Nephron progenitor cell (in vitro differentiated cells): ENCODE data around the gene PTGIR.

Experiments used
- DNase-seq: peaks from one replicate; pipeline ENCODE4 v3.0.0; 2021
- H3K27ac Mint-ChIP-seq: 2 replicates; pipeline ENCODE4 v1.8.0; 2021; ENCODE audit warnings: mild to moderate bottlenecking, moderate library complexity, mixed read lengths
- H3K27me3 Mint-ChIP-seq: 2 replicates; pipeline ENCODE4 v1.8.0; 2021; ENCODE audit warnings: mild to moderate bottlenecking, low read depth, mixed read lengths; ENCODE audit not compliant: poor library complexity
- H3K36me3 Mint-ChIP-seq: 2 replicates; pipeline ENCODE4 v1.8.0; 2021; ENCODE audit warnings: low read depth, mixed read lengths
- H3K4me1 Mint-ChIP-seq: 2 replicates; pipeline ENCODE4 v1.8.0; 2021; ENCODE audit warnings: mixed read lengths
- H3K4me3 Mint-ChIP-seq: 2 replicates; pipeline ENCODE4 v1.8.0; 2021; ENCODE audit warnings: mild to moderate bottlenecking, moderate library complexity, mixed read lengths
- H3K9me3 Mint-ChIP-seq: 2 replicates; pipeline ENCODE4 v1.8.0; 2021; ENCODE audit warnings: mild to moderate bottlenecking, moderate library complexity, mixed read lengths
- CTCF ChIP-seq: fragments of 200-600 bp; sonication (generic); IDR thresholded peaks from 2 replicates; pipeline ENCODE4 v1.5.0; 2021; ENCODE audit warnings: antibody characterized with exemption

The PTGIR gene

GRCh38 chr19:46599716-46600373 is 25.0 kb downstream of the PTGIR start:
- Mint-ChIP-seq H3K27ac (peak overlapping the region; percentile 100), H3K9me3 (peaks cover 48% of the 10 kb centered on the region), H3K27me3 (peaks cover 8% of the 10 kb centered on the region), H3K36me3 (peaks cover 13% of the 10 kb centered on the region), H3K4me3 (peak overlapping the region; percentile 93), H3K4me1 (peaks cover 30% of the 10 kb centered on the region)
- no peak for DNase-seq
- TF ChIP-seq CTCF: no peak

- H3K36me3 Mint-ChIP-seq: peaks cover 13% of the 10 kb centered on the region
- peaks cover 19% of the 10 kb centered on the region for H3K4me1 Mint-ChIP-seq
- no peak overlapping the region for H3K4me3 Mint-ChIP-seq
- H3K27me3 Mint-ChIP-seq: peaks cover 14% of the 10 kb centered on the region
- no peak overlapping the region for H3K27ac Mint-ChIP-seq
- H3K9me3 Mint-ChIP-seq: peaks cover 48% of the 10 kb centered on the region
- TF ChIP-seq CTCF: no peak
- no peak for DNase-seq
These were observed 26.4 kb downstream of the PTGIR start for GRCh38 chr19:46598372-46598917.

GRCh38 chr19:46596008-46596407 is 28.9 kb downstream of the PTGIR start:
- H3K27ac Mint-ChIP-seq: no peak overlapping the region
- H3K9me3 Mint-ChIP-seq: peaks cover 52% of the 10 kb centered on the region
- no peak overlapping the region for H3K4me3 Mint-ChIP-seq
- peaks cover 16% of the 10 kb centered on the region for H3K27me3 Mint-ChIP-seq
- peaks cover 5% of the 10 kb centered on the region for H3K4me1 Mint-ChIP-seq
- H3K36me3 Mint-ChIP-seq: peaks cover 13% of the 10 kb centered on the region
- no peak for TF ChIP-seq CTCF
- DNase-seq: no peak

GRCh38 chr19:46591870-46592269 is 33.0 kb downstream of the PTGIR start:
- peaks cover 25% of the 10 kb centered on the region for H3K27me3 Mint-ChIP-seq
- no peak overlapping the region for H3K27ac Mint-ChIP-seq
- H3K36me3 Mint-ChIP-seq: no peaks in the 10 kb centered on the region
- TF ChIP-seq CTCF: no peak
- H3K9me3 Mint-ChIP-seq: peaks cover 17% of the 10 kb centered on the region
- DNase-seq: no peak
- H3K4me3 Mint-ChIP-seq: no peak overlapping the region
- peaks cover 5% of the 10 kb centered on the region for H3K4me1 Mint-ChIP-seq

GRCh38 chr19:46591254-46591653 is 33.6 kb downstream of the PTGIR start:
- Mint-ChIP-seq H3K4me1 (peaks cover 5% of the 10 kb centered on the region), H3K27me3 (peaks cover 25% of the 10 kb centered on the region), H3K9me3 (peaks cover 12% of the 10 kb centered on the region), H3K4me3 (no peak overlapping the region), H3K36me3 (no peaks in the 10 kb centered on the region), H3K27ac (no peak overlapping the region)
- no peak for DNase-seq
- no peak for TF ChIP-seq CTCF

GRCh38 chr19:46587861-46588260 is 37.0 kb downstream of the PTGIR start:
- Mint-ChIP-seq H3K27ac (no peak overlapping the region), H3K36me3 (no peaks in the 10 kb centered on the region), H3K27me3 (peaks cover 25% of the 10 kb centered on the region), H3K4me1 (no peaks in the 10 kb centered on the region), H3K4me3 (no peak overlapping the region), H3K9me3 (peaks cover 8% of the 10 kb centered on the region)
- no peak for TF ChIP-seq CTCF
- no peak for DNase-seq
